OCI-LY3 (cell line): ENCODE results near the gene ALG6.

ENCODE experiments used
- CTCF ChIP-seq: fragments of 200-600, 300-600 bp; sonication (generic); IDR thresholded peaks from 2 replicates; pipeline ENCODE4 v1.5.1; 2014; ENCODE audit warnings: antibody characterized with exemption, low read length, low read depth
- EZH2phosphoT487 ChIP-seq: fragments of 200-600 bp; shearing (Covaris generic); IDR thresholded peaks from 2 replicates; pipeline ENCODE4 v1.6.1; 2018; ENCODE audit warnings: antibody characterized with exemption, mixed run types, low read depth

GRCh38 chr1:63405021-63405420 lies 37.6 kb downstream of the ALG6 start:
- TF ChIP-seq CTCF (no peak), EZH2phosphoT487 (no peak)
